Kidney glomerular epithelial cell (primary cell): ENCODE results near the gene USH2A.
"Not testable (repeated sequence)": the region's sequence is repeated elsewhere in the genome, so short reads cannot be mapped to it uniquely, and the experiment has no call there.

Source experiments
- DNase-seq: peaks from one replicate; lab custom pipeline; 2025; lab: John Stamatoyannopoulos, UW

USH2A gene

DNA sequence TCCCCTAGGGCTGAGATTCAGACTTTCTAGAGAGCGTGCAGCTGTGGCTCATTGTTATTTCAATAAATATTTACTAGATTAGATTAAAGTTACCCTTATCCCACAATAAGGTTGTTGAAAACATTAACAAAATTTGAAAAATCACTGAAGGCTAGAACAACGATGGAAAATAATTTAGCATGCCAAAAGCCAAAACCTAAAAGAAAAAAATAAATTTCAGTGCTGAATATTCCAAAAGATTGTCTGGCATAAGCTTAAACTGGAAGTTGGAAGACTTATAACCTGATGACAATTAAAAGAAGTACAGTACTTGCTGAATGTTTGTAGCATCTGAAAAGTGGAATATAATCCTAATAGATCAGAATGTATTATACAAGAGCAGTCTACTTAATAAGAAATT, 221.3 kb downstream of the USH2A start:
- DNase-seq, result no peak

DNA sequence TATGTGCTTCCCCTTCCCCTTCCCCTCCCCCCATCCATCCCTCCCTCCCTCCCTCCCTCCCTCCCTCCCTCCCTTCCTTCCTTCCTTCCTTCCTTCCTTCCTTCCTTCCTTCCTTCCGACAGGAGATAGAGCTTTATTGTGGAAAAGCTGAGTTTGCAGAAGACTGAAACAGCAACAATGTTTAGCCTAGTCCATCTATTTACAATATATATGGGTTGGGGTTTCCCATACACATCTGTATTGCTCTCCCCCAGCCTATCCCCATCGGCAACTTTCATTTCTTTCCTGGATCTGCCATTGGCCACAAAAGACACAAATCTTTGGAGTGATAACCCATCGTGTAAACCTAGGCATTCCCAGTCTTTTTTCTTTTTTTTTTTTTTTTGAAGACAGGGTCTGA, 222.3 kb downstream of the USH2A start:
- DNase-seq, result no peak

DNA sequence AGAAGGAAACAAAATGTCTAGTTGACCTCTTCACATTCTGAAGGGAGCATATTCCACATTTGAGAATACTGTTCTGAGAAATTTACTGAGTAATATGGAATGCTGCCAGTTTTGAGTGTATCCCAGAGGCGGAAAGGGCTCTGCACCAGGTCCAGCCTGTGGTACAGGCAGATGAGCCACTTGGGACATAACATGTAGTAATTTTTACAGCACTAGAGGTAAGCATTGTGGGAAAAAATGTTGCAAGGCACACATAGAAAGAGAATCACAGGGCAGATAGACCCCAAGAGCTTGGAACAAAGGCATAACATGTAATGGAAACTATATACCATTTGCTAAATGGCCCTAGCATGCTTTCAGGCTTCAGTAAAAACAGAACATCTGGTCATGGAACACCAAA, 228.5 kb downstream of the USH2A start:
- no peak for DNase-seq

DNA sequence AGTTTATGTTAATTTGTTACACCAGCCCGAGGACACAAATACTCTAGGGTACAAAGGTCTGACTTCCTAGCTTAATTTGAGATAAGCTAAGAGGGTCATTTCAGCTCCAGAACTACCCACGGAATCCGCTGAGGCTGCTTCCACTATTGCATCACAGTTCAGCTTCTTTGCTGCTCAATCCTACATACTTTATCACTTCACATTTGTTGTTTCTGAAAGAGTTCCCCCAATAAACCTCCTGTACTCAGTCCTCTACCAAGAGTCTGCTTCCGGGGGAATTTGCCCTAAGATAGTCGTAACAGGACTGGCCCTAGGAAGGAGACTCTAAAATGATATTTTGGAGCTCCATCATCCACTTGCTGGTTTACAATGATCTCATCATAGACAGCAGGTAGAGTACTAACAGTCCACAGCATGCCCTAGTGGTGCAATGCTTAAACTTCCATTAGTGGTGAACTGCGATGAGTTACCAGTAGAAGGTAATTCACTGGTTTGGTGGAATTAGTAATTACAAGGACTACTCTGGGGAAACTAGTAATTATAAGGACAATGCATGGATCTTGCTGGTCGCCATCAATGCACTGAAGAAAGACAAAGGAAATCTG, 229.3 kb downstream of the USH2A start:
- no peak for DNase-seq

DNA sequence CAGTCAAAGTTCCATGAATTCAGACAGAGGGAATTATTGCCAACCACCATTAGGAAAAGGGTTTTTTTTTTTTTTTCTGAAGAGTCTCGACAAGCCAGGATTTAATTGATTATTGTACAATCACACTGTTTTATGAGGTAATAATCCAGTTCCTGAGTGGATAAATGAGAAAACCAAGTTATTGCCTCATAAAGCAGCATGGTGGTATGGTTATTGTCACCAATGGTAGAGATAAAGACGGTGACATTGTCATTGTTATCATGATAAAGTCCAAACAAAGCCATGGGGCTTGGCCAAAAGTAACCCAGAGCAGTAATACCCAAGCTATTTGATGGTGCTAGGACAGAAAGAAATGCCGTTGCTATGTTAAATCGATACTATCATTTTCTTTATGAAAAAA, 232.8 kb downstream of the USH2A start:
- DNase-seq, result no peak

DNA sequence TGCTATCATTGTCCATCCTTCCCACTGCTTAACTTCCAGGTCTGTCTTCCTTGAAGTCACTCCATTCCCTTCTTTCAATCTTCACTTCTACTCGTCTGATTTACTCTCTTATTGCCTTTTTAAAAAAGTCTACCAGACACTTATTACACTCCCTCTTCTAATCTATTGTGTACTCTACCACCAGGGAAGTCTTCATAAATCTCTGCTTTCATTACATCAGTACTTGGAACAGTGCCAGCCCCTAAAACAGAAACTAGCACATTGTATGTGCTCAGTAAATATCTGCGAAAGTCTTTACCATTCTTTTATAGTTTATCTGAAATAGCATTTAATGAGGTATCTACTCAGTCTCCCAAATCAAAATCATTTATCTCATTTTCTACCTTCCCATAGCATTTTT, 236.4 kb downstream of the USH2A start:
- DNase-seq, result peak; percentile 39

DNA sequence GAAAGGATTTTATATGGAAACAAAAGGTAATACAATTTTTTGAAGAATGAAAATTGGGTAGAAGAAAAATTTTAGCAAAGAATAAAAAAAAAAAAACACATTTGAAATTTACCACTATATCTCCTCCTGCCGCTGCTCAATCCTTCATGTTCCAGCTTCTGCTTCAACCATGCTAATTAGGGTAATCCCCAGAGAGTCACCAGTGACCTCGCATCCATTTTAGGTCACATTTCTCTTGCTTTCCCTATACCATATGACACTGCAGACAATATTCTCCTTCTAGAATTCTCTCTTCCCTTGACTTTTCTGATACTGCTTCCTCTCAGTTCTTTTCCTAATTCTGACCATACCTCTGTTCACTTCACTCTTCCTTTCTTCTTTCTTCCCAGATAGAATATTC, 237.1 kb downstream of the USH2A start:
- DNase-seq, result no peak

DNA sequence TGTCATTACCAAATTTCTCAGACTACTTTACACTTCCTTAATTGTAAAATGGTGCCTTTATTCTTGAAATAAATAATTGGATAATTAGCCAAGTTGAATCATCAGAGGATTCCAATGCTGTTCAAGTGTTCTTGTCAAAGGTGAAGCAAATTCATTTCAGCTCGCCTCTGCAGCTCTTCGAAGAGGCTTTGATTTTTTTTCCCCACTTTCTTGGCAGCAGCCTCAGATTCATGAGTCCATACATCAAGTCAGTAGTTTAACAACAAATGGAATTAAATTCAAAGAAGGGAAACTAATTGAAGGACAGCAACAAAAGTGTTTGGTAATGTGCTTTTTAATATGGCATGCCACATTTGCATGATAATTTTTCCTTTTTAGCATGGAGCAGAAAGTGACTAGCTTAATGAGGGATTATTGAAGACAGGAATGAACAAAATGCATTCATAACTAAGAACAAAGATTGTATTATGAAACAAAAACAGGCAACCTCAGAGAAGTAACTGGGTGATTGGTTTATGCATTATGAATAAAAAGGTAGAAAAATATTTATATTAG, 239.0 kb downstream of the USH2A start:
- DNase-seq, result no peak

DNA sequence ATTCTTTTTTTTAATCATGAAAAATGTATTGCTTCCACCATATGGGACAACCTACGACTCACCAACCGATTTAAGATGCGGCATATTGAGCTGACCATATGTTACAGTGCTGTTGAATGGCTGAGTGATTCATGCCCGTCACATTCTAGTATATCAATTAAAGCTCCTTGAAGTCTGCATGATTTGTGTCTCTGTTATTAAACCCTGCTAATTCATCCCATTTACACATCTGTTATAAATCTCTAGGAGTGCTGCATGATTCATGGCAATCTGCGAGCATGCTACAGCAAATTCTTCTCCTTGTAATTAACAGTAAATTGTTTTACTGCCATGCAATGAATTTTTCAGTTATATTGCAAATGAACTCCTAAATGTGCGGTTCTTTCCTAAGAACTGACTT, 239.8 kb downstream of the USH2A start:
- DNase-seq, result peak; percentile 25

DNA sequence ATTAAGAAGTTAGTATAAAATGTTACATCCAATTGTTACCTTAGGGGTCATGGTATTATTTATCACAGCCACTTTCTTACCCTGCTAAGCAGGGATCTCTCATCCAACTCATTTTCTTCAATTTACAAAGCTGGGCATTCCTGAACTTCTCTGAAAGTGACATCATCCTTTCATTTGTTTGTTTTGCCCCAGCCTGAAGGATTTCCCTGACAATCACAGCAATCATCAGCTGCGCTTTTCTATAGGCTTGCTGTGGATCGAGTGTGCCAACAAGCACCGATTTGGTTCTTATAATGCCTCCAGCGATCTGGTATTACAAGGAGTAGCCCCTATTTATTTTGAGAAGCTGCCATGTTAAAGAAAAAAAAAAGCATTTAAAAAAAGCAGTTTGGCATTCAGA, 240.2 kb downstream of the USH2A start:
- peak; percentile 64 for DNase-seq

DNA sequence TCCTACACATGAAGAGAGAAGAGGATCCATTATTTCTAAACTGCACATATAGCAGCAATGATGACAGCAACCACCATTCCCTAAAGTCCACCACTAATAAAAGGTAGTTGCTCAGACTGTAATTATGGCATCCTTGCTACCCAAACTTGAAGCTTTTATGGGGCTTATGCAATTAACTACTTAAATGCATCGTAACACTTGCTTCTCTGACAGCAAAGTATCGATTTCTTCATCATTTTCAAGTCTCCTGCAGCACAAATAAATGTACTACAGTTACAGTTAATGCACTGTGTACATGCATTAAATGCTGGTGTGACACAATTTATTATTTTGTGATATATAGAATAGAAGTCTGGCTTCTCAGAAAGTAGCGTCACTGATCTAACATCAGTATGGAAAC, 241.7 kb downstream of the USH2A start:
- no peak for DNase-seq

DNA sequence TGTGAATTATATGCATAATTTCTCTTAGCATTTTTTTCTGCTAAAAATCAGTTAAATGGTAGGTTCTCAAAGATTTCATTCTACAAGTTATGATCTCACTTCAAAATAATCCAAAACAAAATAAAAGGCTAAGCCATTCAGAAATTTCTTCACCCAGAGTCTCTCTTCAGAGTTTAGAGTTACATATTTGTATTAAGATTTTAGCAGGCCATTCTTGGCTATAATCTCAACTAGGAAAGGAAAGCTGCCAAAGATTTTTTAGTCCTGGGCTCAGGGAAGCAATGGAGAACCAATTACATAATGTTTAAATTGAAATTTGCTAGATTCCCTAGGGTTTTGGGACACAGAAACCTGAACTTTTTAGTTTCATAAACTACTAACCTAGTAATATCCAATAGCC, 245.0 kb downstream of the USH2A start:
- no peak for DNase-seq

DNA sequence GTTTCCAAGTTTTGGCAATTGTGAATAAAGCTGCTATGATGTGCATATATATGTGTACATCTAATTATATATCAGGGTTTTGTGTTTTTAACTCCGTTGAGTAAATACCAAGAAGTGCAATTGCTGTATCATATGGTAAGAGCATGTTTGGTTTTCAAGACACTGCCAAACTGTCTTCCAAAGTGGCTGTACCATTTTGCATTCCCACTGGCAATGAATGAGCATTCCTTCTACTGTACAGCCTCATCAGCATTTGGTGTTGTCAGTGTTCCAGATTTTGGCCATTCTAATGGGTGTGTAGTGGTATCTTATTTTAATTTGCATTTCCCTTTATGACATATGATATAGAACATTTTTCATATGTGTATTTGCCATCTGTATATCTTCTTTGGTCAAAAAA, 246.3 kb downstream of the USH2A start:
- no peak for DNase-seq

DNA sequence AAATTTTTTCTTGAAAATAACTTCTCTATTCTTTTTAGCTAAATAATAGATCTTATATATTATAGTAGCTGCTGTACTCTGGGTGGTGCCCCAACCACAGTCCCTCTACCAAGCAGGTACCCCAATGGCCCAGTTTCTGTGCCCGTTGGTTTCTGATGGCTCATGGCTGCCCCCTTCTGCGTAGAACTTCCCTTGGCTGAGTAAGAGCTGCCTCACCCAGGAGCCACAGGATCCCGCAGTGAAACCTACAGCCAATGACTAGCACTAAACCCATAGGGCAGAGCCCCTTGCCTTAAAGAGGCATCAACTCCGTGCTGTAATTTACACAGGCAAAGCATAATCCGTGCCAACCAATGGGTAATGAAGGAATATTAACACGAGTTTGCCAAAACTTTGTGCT, 247.5 kb downstream of the USH2A start:
- DNase-seq, result no peak

DNA sequence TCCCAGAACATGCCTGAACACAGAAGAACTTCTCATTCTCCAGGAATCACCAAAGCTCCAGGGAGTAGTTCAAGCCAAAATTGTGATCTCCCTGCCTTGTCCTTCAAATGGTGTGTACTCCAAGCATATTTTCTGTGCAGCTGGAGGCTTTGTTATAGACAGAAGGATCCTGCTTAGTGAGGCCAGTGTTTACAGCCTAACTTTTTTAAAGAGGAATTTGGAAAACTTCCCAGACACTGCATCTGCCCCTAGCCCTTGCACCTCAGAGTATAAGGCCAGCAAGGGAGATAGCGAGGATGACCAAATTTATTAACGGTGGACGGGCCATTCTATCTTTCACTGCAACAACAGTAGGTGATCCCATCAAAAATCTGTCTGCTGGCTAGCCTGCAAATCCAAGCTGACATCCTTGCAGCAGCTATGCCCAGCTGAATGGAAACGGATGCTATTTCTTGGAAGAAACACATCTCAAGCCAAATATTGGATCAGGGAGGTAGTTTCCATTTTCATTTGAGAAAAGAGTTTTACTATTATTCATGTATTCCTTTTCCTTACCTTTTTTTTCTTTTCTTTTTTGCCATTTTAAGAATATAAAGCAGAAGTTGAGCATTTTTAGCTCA, 249.8 kb downstream of the USH2A start:
- DNase-seq, result no peak

DNA sequence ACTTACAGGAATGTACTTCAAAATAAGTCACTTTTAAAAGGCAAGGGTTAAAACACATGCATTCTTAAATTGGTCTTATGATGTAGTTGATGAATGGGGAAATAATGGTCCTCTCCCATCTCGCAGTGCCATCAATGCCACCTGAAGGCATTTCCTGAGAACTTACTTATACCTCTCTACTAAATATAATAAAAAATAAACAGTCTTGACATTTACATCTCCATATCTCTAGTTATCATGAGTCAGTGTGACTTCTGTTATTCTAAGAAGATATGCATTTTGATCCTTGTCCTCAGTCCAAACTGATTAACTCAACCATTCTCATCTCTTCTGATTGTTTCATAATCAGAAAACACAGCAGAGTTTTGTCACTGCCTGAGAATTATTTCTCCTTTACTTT, 253.9 kb downstream of the USH2A start:
- no peak for DNase-seq

DNA sequence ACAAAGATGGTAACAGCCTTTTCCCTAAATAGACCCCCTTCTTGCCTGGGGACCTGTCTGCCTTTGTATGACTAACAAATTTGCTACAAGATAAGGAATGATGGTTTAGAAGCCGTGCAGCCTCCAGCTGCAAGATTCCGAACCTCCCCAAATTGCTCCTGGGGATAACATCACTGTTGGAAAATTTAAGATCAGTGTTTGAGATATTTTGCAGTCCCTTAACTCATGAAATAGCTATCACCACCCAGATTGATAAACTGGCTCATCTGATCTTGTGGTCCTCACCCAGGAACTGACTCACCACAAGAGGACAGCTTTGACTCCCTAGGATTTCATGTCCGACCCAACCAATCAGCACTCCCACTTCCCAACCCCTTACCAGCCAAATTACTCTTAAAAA, 254.7 kb downstream of the USH2A start:
- DNase-seq, result no peak

DNA sequence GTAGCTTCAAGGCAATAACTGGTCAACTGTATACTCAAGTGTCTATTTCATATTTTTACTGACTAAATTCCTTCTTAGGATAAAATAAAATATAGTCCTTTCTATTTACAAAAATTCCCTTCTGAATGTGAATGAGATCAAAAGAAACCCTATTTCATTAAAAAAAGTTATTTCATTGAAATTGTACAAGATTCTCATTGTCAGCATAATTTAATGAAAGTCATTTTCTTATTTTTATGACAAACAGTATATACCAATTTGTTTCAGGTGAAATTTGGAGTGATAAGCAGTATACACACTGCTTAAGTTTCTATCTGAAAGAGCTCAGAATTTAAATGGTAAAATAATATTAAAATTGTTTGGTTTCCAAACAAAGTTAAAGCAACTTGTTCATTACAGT, 269.2 kb downstream of the USH2A start:
- DNase-seq, result no peak

DNA sequence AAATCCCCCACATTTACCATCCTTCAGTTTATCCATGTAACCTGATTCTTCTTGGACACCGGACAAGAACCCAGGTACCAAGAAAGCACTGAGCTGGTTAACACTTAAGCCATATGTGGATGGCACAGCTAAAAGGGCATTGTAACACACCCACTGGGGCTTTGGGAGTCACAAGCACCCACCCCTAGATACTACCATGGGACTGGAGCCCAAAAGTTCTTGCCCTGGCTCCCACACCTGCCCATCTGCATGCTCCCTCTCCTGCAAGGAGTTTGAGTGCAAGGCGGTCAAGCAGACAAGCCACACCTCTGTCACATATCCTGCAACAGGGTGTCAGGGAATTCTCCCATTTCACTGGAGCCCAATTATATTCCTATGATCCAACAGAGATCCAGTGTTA, 270.1 kb downstream of the USH2A start:
- DNase-seq, result no peak

DNA sequence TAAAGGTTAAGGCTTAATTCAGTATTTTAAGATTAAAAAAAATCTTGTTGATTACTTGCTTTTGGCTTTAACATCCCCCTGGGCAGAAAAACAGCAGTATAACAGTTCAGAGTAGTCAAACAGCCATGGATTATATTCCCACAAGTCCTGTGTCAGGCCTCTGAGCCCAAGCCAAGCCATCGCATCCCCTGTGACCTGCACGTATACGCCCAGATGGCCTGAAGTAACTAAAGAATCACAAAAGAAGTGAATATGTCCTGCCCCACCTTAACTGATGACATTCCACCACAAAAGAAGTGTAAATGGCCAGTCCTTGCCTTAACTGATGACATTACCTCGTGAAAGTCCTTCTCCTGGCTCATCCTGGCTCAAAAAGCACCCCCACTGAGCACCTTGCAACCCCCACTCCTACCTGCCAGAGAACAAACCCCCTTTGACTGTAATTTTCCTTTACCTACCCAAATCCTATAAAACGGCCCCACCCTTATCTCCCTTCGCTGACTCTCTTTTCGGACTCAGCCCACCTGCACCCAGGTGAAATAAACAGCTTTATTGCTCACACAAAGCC, 277.7 kb downstream of the USH2A start:
- DNase-seq, result not testable (repeated sequence)

DNA sequence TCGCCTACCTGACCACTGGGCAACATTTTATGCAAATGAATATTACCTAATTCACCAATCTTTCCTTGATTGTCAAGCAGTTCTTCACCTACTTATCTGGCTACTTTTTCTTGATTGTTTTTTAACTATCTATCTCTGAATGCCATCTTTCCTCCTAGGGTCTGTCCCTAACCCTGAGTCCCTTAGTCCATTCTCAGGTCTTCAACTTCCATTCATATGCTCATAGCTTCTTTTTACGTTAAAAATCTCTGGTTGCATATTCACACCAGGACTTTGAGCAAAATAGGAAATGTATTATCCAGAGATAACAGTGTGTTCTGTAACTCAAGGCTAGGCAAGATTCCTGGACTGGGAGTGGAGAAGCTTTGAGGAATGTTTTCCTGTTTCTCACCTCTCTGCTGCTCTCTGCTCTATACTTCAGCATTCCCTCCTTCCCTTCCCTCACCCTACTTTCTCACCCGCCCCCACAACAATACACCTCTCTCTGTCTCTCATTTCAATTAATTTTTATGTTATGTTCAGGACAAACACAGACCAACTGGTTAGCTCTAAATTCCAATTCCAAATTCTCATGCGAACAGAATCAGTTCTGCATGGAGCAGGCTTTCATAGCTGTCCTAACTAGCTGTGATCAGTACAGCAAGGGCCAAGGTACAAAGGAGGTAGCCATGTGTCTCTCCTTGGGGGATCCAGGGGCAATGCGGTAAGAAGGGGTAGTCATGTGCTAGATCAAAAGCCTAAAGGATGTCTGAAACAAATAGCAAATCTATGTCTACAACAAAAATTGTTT, 278.4 kb downstream of the USH2A start:
- DNase-seq, result no peak

DNA sequence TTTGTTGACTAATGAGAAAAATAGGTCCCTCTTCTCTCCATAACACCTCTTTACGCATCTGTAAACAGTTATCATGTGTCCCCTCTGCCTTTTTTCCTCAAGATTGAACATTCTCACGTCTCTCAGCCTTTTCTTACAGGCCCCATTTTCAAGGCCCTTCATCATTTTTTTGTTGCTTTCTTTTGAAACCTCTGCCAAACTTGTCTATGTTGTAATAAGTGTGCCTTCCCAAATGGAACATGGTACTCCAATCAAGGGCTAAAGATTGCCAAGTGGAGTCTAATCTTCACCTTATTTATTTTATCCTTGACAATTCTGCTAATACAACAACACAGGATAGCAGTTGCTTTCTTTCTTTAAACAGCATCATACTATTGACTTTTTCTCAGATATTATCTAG, 280.3 kb downstream of the USH2A start:
- no peak for DNase-seq
